ENCODE measurements around the gene CANT1.
"Not testable (repeated sequence)": the region's sequence is repeated elsewhere in the genome, so short reads cannot be mapped to it uniquely, and the experiment has no call there.

CANT1 gene

GRCh38 chr17:78974635-78975591 lies 34.7 kb downstream of the CANT1 start:
- DNase-seq, result no peak

- no peak for DNase-seq
These were observed 35.6 kb downstream of the CANT1 start for GRCh38 chr17:78973792-78974520.

GRCh38 chr17:78973196-78973595 lies 36.4 kb downstream of the CANT1 start:
- DNase-seq, result no peak

- DNase-seq, result no peak
These were observed 37.0 kb downstream of the CANT1 start for GRCh38 chr17:78972507-78973105.

GRCh38 chr17:78971756-78972506 lies 37.6 kb downstream of the CANT1 start:
- no peak for DNase-seq

- no peak for DNase-seq
These were observed 38.5 kb downstream of the CANT1 start for GRCh38 chr17:78970834-78971755.

GRCh38 chr17:78969865-78970264 lies 39.7 kb downstream of the CANT1 start:
- DNase-seq, result no peak

GRCh38 chr17:78967782-78968362 lies 41.7 kb downstream of the CANT1 start:
- DNase-seq, result no peak

GRCh38 chr17:78966910-78967600 lies 42.5 kb downstream of the CANT1 start:
- DNase-seq, result no peak

- no peak for DNase-seq
These were observed 43.3 kb downstream of the CANT1 start for GRCh38 chr17:78966123-78966813.

- DNase-seq, result no peak
These were observed 44.1 kb downstream of the CANT1 start for GRCh38 chr17:78965491-78965924.

- no peak for DNase-seq
These were observed 46.2 kb downstream of the CANT1 start for GRCh38 chr17:78963378-78963777.

- not testable (repeated sequence) for DNase-seq
These were observed 46.6 kb downstream of the CANT1 start for GRCh38 chr17:78962984-78963348.

- DNase-seq, result no peak
These were observed 47.1 kb downstream of the CANT1 start for GRCh38 chr17:78962345-78962983.

GRCh38 chr17:78961571-78961970 lies 48.0 kb downstream of the CANT1 start:
- DNase-seq, result no peak

GRCh38 chr17:78960928-78961327 lies 48.6 kb downstream of the CANT1 start:
- DNase-seq, result no peak

- DNase-seq, result no peak
These were observed 49.8 kb downstream of the CANT1 start for GRCh38 chr17:78959803-78960202.

GRCh38 chr17:78958641-78959127 lies 50.9 kb downstream of the CANT1 start:
- DNase-seq, result no peak

GRCh38 chr17:78957128-78957527 lies 52.4 kb downstream of the CANT1 start:
- no peak for DNase-seq
